Fibroblast of upper back skin (primary cell): Measurements from ENCODE around the gene DGKB.

Experiments used
- DNase-seq: peaks from one replicate; pipeline ENCODE4 v3.0.0-alpha.2; 2013

Gene DGKB

GRCh38 chr7:14432924-14433323 lies 469.6 kb downstream of the DGKB start:
- no peak for DNase-seq

GRCh38 chr7:14430926-14431325 lies 471.6 kb downstream of the DGKB start:
- no peak for DNase-seq

GRCh38 chr7:14425559-14425958 lies 477.0 kb downstream of the DGKB start:
- DNase-seq = no peak

GRCh38 chr7:14424675-14425074 lies 477.9 kb downstream of the DGKB start:
- DNase-seq = no peak

GRCh38 chr7:14420768-14421167 lies 481.8 kb downstream of the DGKB start:
- DNase-seq = no peak

- no peak for DNase-seq
Measured at GRCh38 chr7:14419531-14419930, 483.0 kb downstream of the DGKB start.

GRCh38 chr7:14418633-14419032 lies 483.9 kb downstream of the DGKB start:
- DNase-seq = no peak

- DNase-seq = no peak
Measured at GRCh38 chr7:14414274-14414986, 488.1 kb downstream of the DGKB start.

- no peak for DNase-seq
Measured at GRCh38 chr7:14407246-14408015, 495.1 kb downstream of the DGKB start.

GRCh38 chr7:14403587-14403986 lies 499.0 kb downstream of the DGKB start:
- peak; percentile 39 for DNase-seq

- no peak for DNase-seq
Measured at GRCh38 chr7:14400271-14400670, 502.3 kb downstream of the DGKB start.

GRCh38 chr7:14398526-14398925 lies 504.0 kb downstream of the DGKB start:
- no peak for DNase-seq

- DNase-seq = no peak
Measured at GRCh38 chr7:14395860-14396259, 506.7 kb downstream of the DGKB start.

- no peak for DNase-seq
Measured at GRCh38 chr7:14394786-14395185, 507.8 kb downstream of the DGKB start.

- DNase-seq = no peak
Measured at GRCh38 chr7:14389595-14389994, 513.0 kb downstream of the DGKB start.

GRCh38 chr7:14389181-14389591 lies 513.4 kb downstream of the DGKB start:
- DNase-seq = no peak

- DNase-seq = peak; percentile 28
Measured at GRCh38 chr7:14385074-14385473, 517.5 kb downstream of the DGKB start.

- no peak for DNase-seq
Measured at GRCh38 chr7:14381936-14382335, 520.6 kb downstream of the DGKB start.

- peak; percentile 38 for DNase-seq
Measured at GRCh38 chr7:14381306-14381705, 521.2 kb downstream of the DGKB start.

GRCh38 chr7:14380881-14381280 lies 521.7 kb downstream of the DGKB start:
- DNase-seq = no peak

GRCh38 chr7:14377646-14378266 lies 524.8 kb downstream of the DGKB start:
- peak; percentile 72 for DNase-seq

GRCh38 chr7:14376711-14377110 lies 525.8 kb downstream of the DGKB start:
- no peak for DNase-seq

- no peak for DNase-seq
Measured at GRCh38 chr7:14375998-14376397, 526.6 kb downstream of the DGKB start.

- DNase-seq = no peak
Measured at GRCh38 chr7:14374336-14374735, 528.2 kb downstream of the DGKB start.
